Stimulated activated naive CD8-positive, alpha-beta T cell treated with anti-CD3 and anti-CD28 coated beads, Interleukin-15, amount 100 ng/mL, for 72 hours (primary cell): ENCODE results near the gene CD19.
A peak's percentile ranks its signal among the peaks of the same experiment; 100 is the strongest.
"Not testable (repeated sequence)": the region's sequence is repeated elsewhere in the genome, so short reads cannot be mapped to it uniquely, and the experiment has no call there.

ENCODE experiments used
- ATAC-seq: fragments of 150-1000 bp; cut with Tn5 transposase; 2 replicates; pipeline ENCODE4 v1.10.0; 2021; ENCODE audit warnings: mild to moderate bottlenecking, moderate library complexity
- DNase-seq, 2 donors: peaks; one replicate each; pipeline ENCODE4 v3.0.0; 2021 to 2022
- H3K27ac Mint-ChIP-seq, 2 donors: one replicate each; pipeline ENCODE4 v1.8.0; 2022; ENCODE audit warnings: mild to moderate bottlenecking in 2 of 2, mixed read lengths in 2 of 2, moderate library complexity in 2 of 2
- H3K27me3 Mint-ChIP-seq: one replicate; pipeline ENCODE4 v1.8.0; 2022; ENCODE audit warnings: mixed read lengths
- H3K4me1 Mint-ChIP-seq: one replicate; pipeline ENCODE4 v1.8.0; 2022; ENCODE audit warnings: mild to moderate bottlenecking, mixed read lengths
- H3K4me3 Mint-ChIP-seq, 2 donors: one replicate each; pipeline ENCODE4 v1.8.0; 2022; ENCODE audit warnings: mild to moderate bottlenecking in 2 of 2, mixed read lengths in 2 of 2, moderate library complexity in 1 of 2
- H3K9me3 Mint-ChIP-seq, 2 donors: one replicate each; pipeline ENCODE4 v1.8.0; 2022; ENCODE audit warnings: mixed read lengths in 2 of 2

Gene CD19

DNA sequence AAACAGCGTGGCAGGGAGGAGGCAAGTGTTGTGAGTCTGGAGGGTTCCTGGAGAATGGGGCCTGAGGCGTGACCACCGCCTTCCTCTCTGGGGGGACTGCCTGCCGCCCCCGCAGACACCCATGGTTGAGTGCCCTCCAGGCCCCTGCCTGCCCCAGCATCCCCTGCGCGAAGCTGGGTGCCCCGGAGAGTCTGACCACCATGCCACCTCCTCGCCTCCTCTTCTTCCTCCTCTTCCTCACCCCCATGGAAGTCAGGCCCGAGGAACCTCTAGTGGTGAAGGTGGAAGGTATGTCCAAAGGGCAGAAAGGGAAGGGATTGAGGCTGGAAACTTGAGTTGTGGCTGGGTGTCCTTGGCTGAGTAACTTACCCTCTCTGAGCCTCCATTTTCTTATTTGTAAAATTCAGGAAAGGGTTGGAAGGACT lies at the start of gene CD19:
Gene CD19, plus strand, starts transcription at position 171 of the 425 bp plus-strand sequence. Its CDS starts 30 bp downstream, at position 201.
- Mint-ChIP-seq H3K4me1 (peaks cover 46% of the 10 kb centered on the region), H3K27ac (peak within 1 kb of the TSS; percentile 96), H3K4me3 (peak within 1 kb of the TSS; percentile 7 to 72), H3K27me3 (no peaks in the 10 kb centered on the region), H3K9me3 (no peaks in the 10 kb centered on the region)
- no peak for ATAC-seq
- no peak for DNase-seq

GRCh38 chr16:28882551-28883160 lies 49.1 kb upstream of the CD19 start:
- H3K4me1 Mint-ChIP-seq = peaks cover 37% of the 10 kb centered on the region
- H3K4me3 Mint-ChIP-seq = no peak overlapping the region
- no peak overlapping the region for H3K27ac Mint-ChIP-seq
- ATAC-seq = no peak
- DNase-seq = no peak
- H3K27me3 Mint-ChIP-seq = peaks cover 31% of the 10 kb centered on the region
- H3K9me3 Mint-ChIP-seq = peaks cover 0 to 7% of the 10 kb centered on the region in 2 donors

DNA sequence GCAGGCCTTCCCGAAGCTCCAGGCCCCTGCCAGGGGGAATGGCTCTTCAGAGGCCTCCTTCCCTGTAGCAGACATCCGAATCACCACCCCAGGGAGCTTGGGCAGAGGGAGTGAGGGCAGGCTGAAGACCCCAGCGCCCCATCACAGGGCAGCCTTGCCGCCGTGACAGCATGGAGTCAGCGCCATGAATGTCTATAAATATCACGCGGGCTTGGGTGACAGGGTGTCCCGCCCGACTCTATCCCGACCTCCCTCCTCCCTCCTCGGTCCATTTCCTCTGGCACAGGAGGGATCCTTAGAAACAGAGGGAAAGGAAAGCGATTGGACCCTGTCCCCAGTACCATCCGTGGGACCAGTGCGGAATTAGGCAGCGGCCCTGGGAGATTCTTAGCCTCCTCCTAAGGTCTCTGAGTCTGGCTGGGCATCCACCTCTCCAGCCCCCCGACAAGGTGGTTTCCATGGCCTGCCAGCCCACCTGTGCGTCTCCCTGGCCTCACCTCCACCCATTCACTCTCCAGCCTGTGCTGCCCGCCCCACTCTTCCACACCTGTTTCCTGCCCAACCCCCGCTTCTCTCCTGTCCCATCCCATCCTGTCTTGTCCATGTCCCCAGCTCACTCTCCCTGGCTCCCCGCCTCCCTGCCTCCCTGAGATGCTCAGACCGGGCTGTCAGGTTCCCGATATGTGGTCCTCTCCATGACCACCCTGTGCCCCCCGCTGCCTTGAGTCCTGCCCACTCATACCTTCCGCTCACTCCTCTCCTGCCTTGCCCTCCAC lies 48.4 kb upstream of the CD19 start:
- Mint-ChIP-seq H3K4me3 (no peak overlapping the region), H3K27ac (peak overlapping the region in 1 of 2 donors; percentile 48), H3K27me3 (peaks cover 31% of the 10 kb centered on the region), H3K9me3 (peaks cover 0 to 7% of the 10 kb centered on the region in 2 donors), H3K4me1 (peaks cover 29% of the 10 kb centered on the region)
- ATAC-seq (no peak), DNase-seq (no peak)

DNA sequence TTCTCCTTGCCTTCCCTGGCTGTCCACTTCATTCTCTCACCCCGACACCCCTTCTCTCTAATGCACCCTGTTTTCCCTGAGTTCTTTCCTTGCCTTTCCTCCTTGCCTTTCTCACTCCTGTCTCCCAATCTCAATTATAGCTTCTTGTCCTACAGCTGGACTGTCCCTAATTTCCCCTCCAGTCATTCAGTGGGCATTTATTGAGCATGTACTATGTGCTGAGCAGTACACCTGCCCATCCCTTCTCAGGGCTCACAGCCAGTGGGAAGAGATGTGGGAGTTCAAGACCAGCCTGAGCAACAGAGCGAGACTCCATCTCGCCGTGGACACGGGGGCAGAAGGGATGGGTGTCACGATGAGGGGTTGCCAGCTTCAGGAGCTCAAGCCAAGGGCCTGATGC lies 47.7 kb upstream of the CD19 start:
- DNase-seq (no peak), ATAC-seq (no peak)
- Mint-ChIP-seq H3K9me3 (peaks cover 0 to 7% of the 10 kb centered on the region in 2 donors), H3K27me3 (peaks cover 31% of the 10 kb centered on the region), H3K4me1 (peaks cover 23% of the 10 kb centered on the region), H3K4me3 (no peak overlapping the region), H3K27ac (no peak overlapping the region)

GRCh38 chr16:28886945-28887344 lies 44.8 kb upstream of the CD19 start:
- H3K27ac Mint-ChIP-seq = peak overlapping the region in 1 of 2 donors; percentile 48
- no peaks in the 10 kb centered on the region for H3K9me3 Mint-ChIP-seq
- H3K4me3 Mint-ChIP-seq = no peak overlapping the region
- ATAC-seq (no peak), DNase-seq (no peak)
- H3K4me1 Mint-ChIP-seq = no peaks in the 10 kb centered on the region
- H3K27me3 Mint-ChIP-seq = peaks cover 17% of the 10 kb centered on the region

- H3K4me1 Mint-ChIP-seq, H3K4me3 Mint-ChIP-seq, H3K27ac Mint-ChIP-seq, ATAC-seq, H3K27me3 Mint-ChIP-seq, H3K9me3 Mint-ChIP-seq, DNase-seq: not testable (repeated sequence)
These were observed 41.4 kb upstream of the CD19 start for GRCh38 chr16:28890355-28890754.

DNA sequence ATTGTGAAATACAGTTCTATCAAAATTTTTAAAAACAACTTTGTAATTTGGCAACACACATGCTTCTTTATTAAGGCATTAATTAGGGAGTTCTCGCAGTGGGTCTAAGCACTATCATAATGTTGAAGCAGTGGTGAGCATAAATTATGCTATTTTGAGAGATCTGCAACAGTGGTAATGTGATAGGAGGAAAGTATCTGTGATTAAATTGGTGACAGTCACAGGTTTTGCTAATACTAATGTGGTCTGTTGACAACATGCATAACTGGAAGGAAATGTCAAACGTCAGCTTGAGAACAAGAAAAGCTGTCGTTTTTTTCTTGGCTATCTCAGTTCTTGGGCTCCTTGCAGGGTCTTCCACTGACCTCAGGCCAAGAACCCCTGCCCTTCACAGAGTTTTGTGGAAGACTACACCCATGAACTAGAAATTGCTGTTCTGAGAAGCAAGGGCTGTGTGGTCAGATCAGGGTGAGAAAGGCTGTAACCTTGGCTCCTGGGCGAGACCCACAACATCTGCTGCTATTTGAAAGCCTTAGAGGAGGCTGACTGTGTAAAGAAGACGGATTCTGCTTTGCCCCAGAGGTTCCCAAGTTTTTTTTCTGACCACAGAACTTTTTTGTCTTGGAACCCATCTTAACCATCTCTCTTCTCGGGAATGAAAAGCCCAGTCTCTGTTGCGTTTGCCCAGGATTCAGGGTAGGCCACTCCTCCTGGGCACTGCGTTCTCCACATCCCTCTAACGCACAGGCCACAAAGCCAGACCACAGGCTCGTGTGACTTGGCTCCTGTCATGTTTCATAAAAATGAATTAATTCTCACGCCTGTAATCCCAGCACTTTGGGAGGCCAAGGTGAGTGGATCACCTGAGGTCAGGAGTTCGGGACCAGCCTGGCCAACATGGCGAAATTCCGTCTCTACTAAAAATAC lies 39.5 kb upstream of the CD19 start:
- ATAC-seq (no peak), DNase-seq (no peak)

GRCh38 chr16:28893291-28893690 lies 38.5 kb upstream of the CD19 start:
- H3K27me3 Mint-ChIP-seq = no peaks in the 10 kb centered on the region
- H3K4me3 Mint-ChIP-seq = no peak overlapping the region
- H3K27ac Mint-ChIP-seq = peak overlapping the region in 1 of 2 donors; percentile 93
- H3K9me3 Mint-ChIP-seq = no peaks in the 10 kb centered on the region
- DNase-seq (no peak), ATAC-seq (no peak)
- no peaks in the 10 kb centered on the region for H3K4me1 Mint-ChIP-seq

More for the DNA sequence above, 39.5 kb upstream of the CD19 start:
- Mint-ChIP-seq H3K27me3 (no peaks in the 10 kb centered on the region), H3K4me3 (no peak overlapping the region), H3K9me3 (no peaks in the 10 kb centered on the region), H3K4me1 (no peaks in the 10 kb centered on the region), H3K27ac (peak overlapping the region in 1 of 2 donors; percentile 52)

DNA sequence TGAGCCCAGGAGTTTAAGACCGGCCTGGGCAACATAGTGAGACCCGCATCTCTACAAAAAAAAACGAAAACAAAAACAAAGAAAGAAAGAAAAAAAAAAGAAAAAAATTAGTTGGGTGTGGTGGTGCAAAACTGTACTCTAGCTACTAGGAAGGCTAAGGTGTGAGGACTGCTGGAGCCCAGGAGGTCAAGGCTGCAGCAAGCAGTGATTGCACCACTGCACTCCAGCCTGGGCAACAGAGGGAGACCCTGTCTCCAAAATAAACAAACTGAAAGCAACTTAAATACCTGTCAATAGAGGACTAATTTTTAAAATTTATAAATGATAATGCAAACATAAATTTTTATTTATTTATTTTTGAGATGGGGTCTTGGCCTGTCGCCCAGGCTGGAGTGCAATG lies 36.2 kb upstream of the CD19 start:
- DNase-seq (no peak), ATAC-seq (no peak)
- Mint-ChIP-seq H3K4me1 (no peaks in the 10 kb centered on the region), H3K9me3 (no peaks in the 10 kb centered on the region), H3K27ac (no peak overlapping the region), H3K4me3 (no peak overlapping the region), H3K27me3 (no peaks in the 10 kb centered on the region)

DNA sequence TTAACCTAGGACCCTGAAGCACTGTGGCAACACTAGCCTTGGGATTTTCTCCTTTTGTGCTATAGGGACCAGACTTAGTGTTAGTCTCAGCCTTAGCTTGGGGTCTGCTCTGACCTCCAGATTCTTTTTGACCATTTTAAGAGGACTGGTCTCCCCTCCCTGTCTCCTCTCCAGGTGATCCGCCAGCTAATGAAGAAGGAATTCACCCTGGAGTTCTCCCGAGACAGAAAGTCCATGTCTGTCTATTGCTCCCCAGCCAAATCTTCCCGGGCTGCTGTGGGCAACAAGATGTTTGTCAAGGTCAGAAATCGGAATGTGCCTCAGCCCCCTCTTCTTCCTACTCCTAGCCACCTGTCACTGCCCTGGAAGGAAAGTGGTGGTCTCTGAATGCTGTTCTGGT lies 33.9 kb upstream of the CD19 start:
- peaks cover 10% of the 10 kb centered on the region for H3K4me1 Mint-ChIP-seq
- H3K27ac Mint-ChIP-seq = no peak overlapping the region
- H3K27me3 Mint-ChIP-seq = no peaks in the 10 kb centered on the region
- no peaks in the 10 kb centered on the region for H3K9me3 Mint-ChIP-seq
- DNase-seq (no peak), ATAC-seq (no peak)
- H3K4me3 Mint-ChIP-seq = no peak overlapping the region

DNA sequence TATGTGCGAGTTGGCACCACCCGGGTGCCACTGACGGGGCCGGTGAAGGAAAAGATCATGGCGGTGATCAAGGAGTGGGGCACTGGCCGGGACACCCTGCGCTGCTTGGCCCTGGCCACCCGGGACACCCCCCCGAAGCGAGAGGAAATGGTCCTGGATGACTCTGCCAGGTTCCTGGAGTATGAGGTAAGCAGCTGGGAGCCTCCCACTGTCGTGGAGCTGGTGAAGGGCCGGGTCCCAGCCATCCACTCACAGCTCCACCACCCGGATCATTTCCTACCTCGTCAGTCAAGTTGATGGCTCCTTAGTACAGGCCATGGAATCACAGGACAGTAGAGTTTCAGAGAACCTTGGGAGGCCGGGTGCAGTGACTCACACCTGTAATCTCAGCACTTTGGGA lies 33.5 kb upstream of the CD19 start:
- ATAC-seq (no peak), DNase-seq (no peak)
- H3K27ac Mint-ChIP-seq = no peak overlapping the region
- peaks cover 14% of the 10 kb centered on the region for H3K4me1 Mint-ChIP-seq
- no peaks in the 10 kb centered on the region for H3K27me3 Mint-ChIP-seq
- H3K4me3 Mint-ChIP-seq = no peak overlapping the region
- no peaks in the 10 kb centered on the region for H3K9me3 Mint-ChIP-seq

DNA sequence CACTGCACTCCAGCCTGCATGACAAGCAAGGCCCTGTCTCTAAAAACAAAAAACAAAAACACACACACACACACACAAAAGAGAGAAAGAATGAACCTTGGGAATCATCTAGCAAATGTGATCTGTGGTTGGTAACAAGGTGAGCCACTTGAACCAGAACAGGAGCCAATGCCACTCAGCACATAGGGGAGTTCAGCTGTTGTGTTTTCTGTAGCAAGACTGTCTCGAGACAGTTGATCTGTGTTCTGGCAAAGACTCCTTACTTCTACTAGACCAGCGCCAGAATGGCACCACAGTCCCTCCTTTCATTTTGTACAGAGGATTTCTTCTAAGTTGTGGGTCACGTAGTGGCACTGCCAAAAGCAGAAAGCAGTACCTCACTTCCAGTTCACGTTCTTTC lies 32.8 kb upstream of the CD19 start:
- Mint-ChIP-seq H3K27ac (no peak overlapping the region), H3K4me3 (no peak overlapping the region), H3K27me3 (no peaks in the 10 kb centered on the region), H3K9me3 (no peaks in the 10 kb centered on the region), H3K4me1 (peaks cover 18% of the 10 kb centered on the region)
- no peak for DNase-seq
- ATAC-seq = no peak

- Mint-ChIP-seq H3K27me3 (no peaks in the 10 kb centered on the region), H3K4me1 (peaks cover 23% of the 10 kb centered on the region), H3K9me3 (no peaks in the 10 kb centered on the region), H3K27ac (no peak overlapping the region), H3K4me3 (no peak overlapping the region)
- ATAC-seq = no peak
- DNase-seq = no peak
These were observed 31.7 kb upstream of the CD19 start for GRCh38 chr16:28899882-28900590.

- H3K27ac Mint-ChIP-seq = peak overlapping the region in 1 of 2 donors; percentile 50
- no peak for ATAC-seq
- no peaks in the 10 kb centered on the region for H3K27me3 Mint-ChIP-seq
- no peaks in the 10 kb centered on the region for H3K9me3 Mint-ChIP-seq
- no peak for DNase-seq
- H3K4me3 Mint-ChIP-seq = no peak overlapping the region
- peaks cover 23% of the 10 kb centered on the region for H3K4me1 Mint-ChIP-seq
These were observed 31.2 kb upstream of the CD19 start for GRCh38 chr16:28900601-28901000.

DNA sequence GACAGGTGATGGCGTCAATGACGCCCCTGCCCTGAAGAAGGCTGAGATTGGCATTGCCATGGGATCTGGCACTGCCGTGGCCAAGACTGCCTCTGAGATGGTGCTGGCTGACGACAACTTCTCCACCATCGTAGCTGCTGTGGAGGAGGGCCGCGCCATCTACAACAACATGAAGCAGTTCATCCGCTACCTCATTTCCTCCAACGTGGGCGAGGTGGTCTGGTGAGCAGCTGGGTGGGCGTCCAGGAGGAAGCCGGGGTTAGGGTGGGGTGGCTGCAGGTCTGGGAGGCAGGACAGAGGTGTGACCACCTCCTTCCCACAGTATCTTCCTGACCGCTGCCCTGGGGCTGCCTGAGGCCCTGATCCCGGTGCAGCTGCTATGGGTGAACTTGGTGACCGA lies 29.9 kb upstream of the CD19 start:
- ATAC-seq (no peak), DNase-seq (no peak)
- H3K27ac Mint-ChIP-seq = no peak overlapping the region
- no peak overlapping the region for H3K4me3 Mint-ChIP-seq
- H3K9me3 Mint-ChIP-seq = no peaks in the 10 kb centered on the region
- no peaks in the 10 kb centered on the region for H3K27me3 Mint-ChIP-seq
- peaks cover 23% of the 10 kb centered on the region for H3K4me1 Mint-ChIP-seq
